OCI-M2 (cell line): ENCODE results near the gene GMDS.

Experiments
- DNase-seq: peaks from one replicate; lab custom pipeline; 2025; ENCODE audit not compliant: unreplicated experiment; lab: John Stamatoyannopoulos, UW

Gene GMDS

GRCh38 chr6:2245103-2245876 is at the start of gene GMDS:
Gene GMDS, minus strand, starts transcription at chr6:2245605.
- peak; percentile 60 for DNase-seq

GRCh38 chr6:2285510-2285909 is 40.1 kb upstream of the GMDS start:
- no peak for DNase-seq

GRCh38 chr6:2275892-2276242 is 30.5 kb upstream of the GMDS start:
- no peak for DNase-seq

GRCh38 chr6:2274981-2275891 is 29.8 kb upstream of the GMDS start:
- DNase-seq, result no peak

GRCh38 chr6:2272696-2273095 is 27.3 kb upstream of the GMDS start:
- no peak for DNase-seq

- DNase-seq, result no peak
Observed at GRCh38 chr6:2270054-2270453, 24.6 kb upstream of the GMDS start.

GRCh38 chr6:2266841-2267240 is 21.4 kb upstream of the GMDS start:
- DNase-seq, result no peak

GRCh38 chr6:2266031-2266795 is 20.8 kb upstream of the GMDS start:
- DNase-seq, result no peak

- DNase-seq, result no peak
Observed at GRCh38 chr6:2264932-2265331, 19.5 kb upstream of the GMDS start.

GRCh38 chr6:2263896-2264295 is 18.5 kb upstream of the GMDS start:
- DNase-seq, result no peak

GRCh38 chr6:2259574-2259973 is 14.2 kb upstream of the GMDS start:
- no peak for DNase-seq

- no peak for DNase-seq
Observed at GRCh38 chr6:2259002-2259494, 13.6 kb upstream of the GMDS start.

GRCh38 chr6:2258112-2258511 is 12.7 kb upstream of the GMDS start:
- DNase-seq, result no peak

- no peak for DNase-seq
Observed at GRCh38 chr6:2257363-2257762, 12.0 kb upstream of the GMDS start.

- DNase-seq, result no peak
Observed at GRCh38 chr6:2254747-2255146, 9.3 kb upstream of the GMDS start.

- no peak for DNase-seq
Observed at GRCh38 chr6:2249126-2249525, 3.7 kb upstream of the GMDS start.

GRCh38 chr6:2247664-2248063 is 2.3 kb upstream of the GMDS start:
- DNase-seq, result no peak

- no peak for DNase-seq
Observed at GRCh38 chr6:2245877-2246863, 765 bp upstream of the GMDS start.

GRCh38 chr6:2244261-2245102 is 923 bp downstream of the GMDS start:
- no peak for DNase-seq
